T-cell (primary cell): ENCODE data around the gene TNNT2. TPM values are rescaled to one million over a fixed set of nuclear protein-coding genes. Genes with fewer than 3 reads are reported as not detected.

Experiments used
- ATAC-seq, 4 experiments: fragments of 200-7000 bp in 3 of 4; fragments of 150-1000 bp in 1 of 4; cut with Tn5 transposase; replicated peaks in 1 of 4; 1 replicate in 3 of 4; 2 replicates in 1 of 4; pipeline ENCODE4 v1.10.0; 2021; ENCODE audit warnings: moderate library complexity in 3 of 4, mild to moderate bottlenecking in 2 of 4, moderate number of reproducible peaks in 1 of 4
- CTCF ChIA-PET, 2 donors: fragments of 300-600 bp; sonication (Branson Sonifier 250); formaldehyde crosslinking; loops; one replicate each; lab custom pipeline; 2022; ENCODE audit warnings: antibody characterized with exemption in 2 of 2; lab: Charles Lee
- POLR2A ChIA-PET, 2 donors: fragments of 300-600 bp; sonication (Branson Sonifier 250); formaldehyde crosslinking; loops; one replicate each; lab custom pipeline; 2022; ENCODE audit warnings: antibody characterized with exemption in 2 of 2; lab: Charles Lee
- DNase-seq, 35 experiments: peaks; one replicate each; pipeline versions ENCODE4 v3.0.0 to v3.0.0-alpha.2; 2013 to 2023
- H3K27ac ChIP-seq: one replicate; pipeline ENCODE4 v1.5.1; 2013; ENCODE audit warnings: low read length
- H3K27me3 ChIP-seq, 2 experiments: replicated peaks in 1 of 2; 1 replicate in 1 of 2; 2 replicates in 1 of 2; pipeline versions ENCODE4 v1.6.1 to v1.7.0; 2013; ENCODE audit warnings: low read length in 1 of 2, mixed read lengths in 1 of 2; ENCODE audit not compliant: control insufficient read depth in 2 of 2, insufficient read depth in 2 of 2; ENCODE audit errors: extremely low read depth in 1 of 2
- H3K36me3 ChIP-seq, 2 donors: 1 replicate in 1 of 2; 2 replicates in 1 of 2; pipeline versions ENCODE4 v1.6.1 to v1.7.0; 2013; ENCODE audit warnings: low read length in 1 of 2; ENCODE audit not compliant: control insufficient read depth in 2 of 2, insufficient read depth in 1 of 2; ENCODE audit errors: extremely low read depth in 1 of 2
- H3K4me1 ChIP-seq, 2 experiments: 1 replicate in 1 of 2; 2 replicates in 1 of 2; pipeline versions ENCODE4 v1.6.1 to v1.7.0; 2013; ENCODE audit warnings: low read length in 2 of 2, mixed read lengths in 1 of 2; ENCODE audit not compliant: insufficient read depth in 2 of 2, control insufficient read depth in 1 of 2; ENCODE audit errors: extremely low read depth in 1 of 2
- H3K4me3 ChIP-seq, 2 donors: 1 replicate in 1 of 2; 2 replicates in 1 of 2; pipeline versions ENCODE4 v1.5.1 to v1.7.0; 2013; ENCODE audit warnings: mild to moderate bottlenecking in 2 of 2, low read length in 1 of 2, moderate library complexity in 1 of 2; ENCODE audit not compliant: control insufficient read depth in 1 of 2; ENCODE audit errors: extremely low read depth in 1 of 2
- H3K9me3 ChIP-seq: 2 replicates; pipeline ENCODE4 v1.7.0; 2013
- H3K27ac Mint-ChIP-seq, 2 donors: one replicate each; pipeline ENCODE4 v1.8.0; 2020 to 2021; ENCODE audit warnings: mild to moderate bottlenecking in 2 of 2, mixed read lengths in 2 of 2
- H3K27me3 Mint-ChIP-seq, 2 donors: one replicate each; pipeline ENCODE4 v1.8.0; 2021 to 2022; ENCODE audit warnings: mixed read lengths in 2 of 2
- H3K36me3 Mint-ChIP-seq: one replicate; pipeline ENCODE4 v1.8.0; 2021; ENCODE audit warnings: mixed read lengths
- H3K4me1 Mint-ChIP-seq, 3 donors: one replicate each; pipeline ENCODE4 v1.8.0; 2020 to 2022; ENCODE audit warnings: mixed read lengths in 3 of 3, mild to moderate bottlenecking in 1 of 3
- H3K4me3 Mint-ChIP-seq, 3 donors: one replicate each; pipeline ENCODE4 v1.8.0; 2020 to 2022; ENCODE audit warnings: mild to moderate bottlenecking in 3 of 3, mixed read lengths in 3 of 3, moderate library complexity in 3 of 3
- H3K9me3 Mint-ChIP-seq, 3 donors: one replicate each; pipeline ENCODE4 v1.8.0; 2020 to 2022; ENCODE audit warnings: mixed read lengths in 3 of 3
- WGBS: methylation state at CpG from one replicate; pipeline ENCODE4 v1.1.5; 2013; ENCODE audit warnings: missing lambda C conversion rate; ENCODE audit not compliant: insufficient coverage; 5-methylcytosine and 5-hydroxymethylcytosine counted together
- total RNA-seq, 35 experiments: library from RNA in 6 of 35; stranded (reverse) in 6 of 35; fragments of 120-200 nt in 1 of 35; gene quantifications; one replicate each; pipeline versions ENCODE4 v1.2.1 to v1.2.4 and lab custom pipeline; 2013 to 2026

Gene TNNT2
- total RNA-seq, 5 donors from 2014 or later (not counting 1 experiment from before 2014, with no cell fraction given): not detected

- WGBS: 20% methylated on average over 2 of the region's 4 CpGs
- no peaks in the 10 kb centered on the region for H3K36me3 ChIP-seq
- Mint-ChIP-seq H3K4me3 (no peak overlapping the region), H3K27ac (no peak overlapping the region), H3K4me1 (no peaks in the 10 kb centered on the region), H3K27me3 (peaks cover 16 to 21% of the 10 kb centered on the region in 2 donors), H3K9me3 (no peaks in the 10 kb centered on the region), H3K36me3 (no peaks in the 10 kb centered on the region)
- no peaks in the 10 kb centered on the region for H3K4me1 ChIP-seq
- ATAC-seq (no peak), DNase-seq (no peak)
- peaks cover 0 to 43% of the 10 kb centered on the region in 2 experiments for H3K27me3 ChIP-seq
- no peaks in the 10 kb centered on the region for H3K9me3 ChIP-seq
- no peak overlapping the region for H3K4me3 ChIP-seq
- ChIA-PET POLR2A (no interaction called here), CTCF (interaction anchor here in 1 of 2 donors (0.7 kb wide), 1 partner anchor 122 kb away, joined by 4 read pairs; no protein-coding TSS in a partner anchor)
- H3K27ac ChIP-seq: no peak overlapping the region
Measured at GRCh38 chr1:201376107-201376463, 1.4 kb downstream of the TNNT2 start.

- H3K4me1 Mint-ChIP-seq: no peaks in the 10 kb centered on the region
Measured at GRCh38 chr1:201375169-201375568, 2.3 kb downstream of the TNNT2 start.

GRCh38 chr1:201374364-201374763, 3.1 kb downstream of the TNNT2 start:
- no peaks in the 10 kb centered on the region for H3K4me1 Mint-ChIP-seq
- peaks cover 0 to 50% of the 10 kb centered on the region in 2 experiments for H3K27me3 ChIP-seq
- POLR2A ChIA-PET: no interaction called here
- H3K9me3 Mint-ChIP-seq: no peaks in the 10 kb centered on the region
- WGBS: 0% methylated on average over 1 of the region's 7 CpGs
- H3K9me3 ChIP-seq: no peaks in the 10 kb centered on the region
- no peak for ATAC-seq
- H3K36me3 ChIP-seq: no peaks in the 10 kb centered on the region
- H3K4me3 ChIP-seq: no peak overlapping the region
- H3K4me1 ChIP-seq: no peaks in the 10 kb centered on the region
- no peaks in the 10 kb centered on the region for H3K36me3 Mint-ChIP-seq
- no peak overlapping the region for H3K27ac Mint-ChIP-seq
- H3K27me3 Mint-ChIP-seq: peaks cover 17 to 28% of the 10 kb centered on the region in 2 donors
- H3K27ac ChIP-seq: no peak overlapping the region
- H3K4me3 Mint-ChIP-seq: no peak overlapping the region
- DNase-seq: no peak
- CTCF ChIA-PET: no interaction called here

More at GRCh38 chr1:201375169-201375568, 2.3 kb downstream of the TNNT2 start:
- H3K27me3 Mint-ChIP-seq: peaks cover 17 to 23% of the 10 kb centered on the region in 2 donors
- H3K27ac Mint-ChIP-seq: no peak overlapping the region
- H3K4me3 Mint-ChIP-seq: no peak overlapping the region
- CTCF ChIA-PET: interaction anchor here in 1 of 2 donors (0.5 to 0.7 kb wide), 5 partner anchors 13 to 1222 kb away, joined by 3 to 6 read pairs (median 3); no protein-coding TSS in a partner anchor
- H3K36me3 Mint-ChIP-seq: no peaks in the 10 kb centered on the region
- ATAC-seq (no peak), DNase-seq (no peak)
- no peaks in the 10 kb centered on the region for H3K36me3 ChIP-seq
- no peaks in the 10 kb centered on the region for H3K4me1 ChIP-seq
- H3K9me3 Mint-ChIP-seq: no peaks in the 10 kb centered on the region
- no peaks in the 10 kb centered on the region for H3K9me3 ChIP-seq
- no peak overlapping the region for H3K4me3 ChIP-seq
- 79% methylated on average over 2 of the region's 4 CpGs for WGBS
- POLR2A ChIA-PET: no interaction called here
- H3K27ac ChIP-seq: no peak overlapping the region
- peaks cover 0 to 46% of the 10 kb centered on the region in 2 experiments for H3K27me3 ChIP-seq

GRCh38 chr1:201371792-201372191, 5.7 kb downstream of the TNNT2 start:
- no peak overlapping the region for H3K27ac ChIP-seq
- ATAC-seq (no peak), DNase-seq (no peak)
- H3K27me3 ChIP-seq: peaks cover 0 to 55% of the 10 kb centered on the region in 2 experiments
- H3K4me1 Mint-ChIP-seq: no peaks in the 10 kb centered on the region
- H3K27ac Mint-ChIP-seq: no peak overlapping the region
- no peak overlapping the region for H3K4me3 ChIP-seq
- ChIA-PET CTCF (no interaction called here), POLR2A (no interaction called here)
- 58% methylated on average over 5 of the region's 6 CpGs for WGBS
- H3K9me3 Mint-ChIP-seq: no peaks in the 10 kb centered on the region
- H3K4me1 ChIP-seq: no peaks in the 10 kb centered on the region
- H3K4me3 Mint-ChIP-seq: no peak overlapping the region
- no peaks in the 10 kb centered on the region for H3K9me3 ChIP-seq
- no peaks in the 10 kb centered on the region for H3K36me3 Mint-ChIP-seq
- no peaks in the 10 kb centered on the region for H3K36me3 ChIP-seq
- peaks cover 23 to 31% of the 10 kb centered on the region in 2 donors for H3K27me3 Mint-ChIP-seq

- DNase-seq (no peak), ATAC-seq (no peak)
- Mint-ChIP-seq H3K36me3 (no peaks in the 10 kb centered on the region), H3K9me3 (no peaks in the 10 kb centered on the region), H3K4me3 (no peak overlapping the region), H3K27ac (no peak overlapping the region), H3K27me3 (peaks cover 23 to 28% of the 10 kb centered on the region in 2 donors), H3K4me1 (no peaks in the 10 kb centered on the region)
- no peaks in the 10 kb centered on the region for H3K36me3 ChIP-seq
- no peaks in the 10 kb centered on the region for H3K9me3 ChIP-seq
- 87% methylated on average over 4 of the region's 9 CpGs for WGBS
- H3K4me3 ChIP-seq: no peak overlapping the region
- H3K27me3 ChIP-seq: peaks cover 0 to 52% of the 10 kb centered on the region in 2 experiments
- POLR2A ChIA-PET: no interaction called here
- no peaks in the 10 kb centered on the region for H3K4me1 ChIP-seq
- H3K27ac ChIP-seq: no peak overlapping the region
- CTCF ChIA-PET: no interaction called here
Measured at GRCh38 chr1:201371276-201371675, 6.2 kb downstream of the TNNT2 start.

- H3K4me1 Mint-ChIP-seq: no peaks in the 10 kb centered on the region
- H3K9me3 Mint-ChIP-seq: no peaks in the 10 kb centered on the region
- Histone ChIP-seq H3K27me3 (peaks cover 0 to 49% of the 10 kb centered on the region in 2 experiments), H3K36me3 (no peaks in the 10 kb centered on the region), H3K4me3 (no peak overlapping the region), H3K4me1 (no peaks in the 10 kb centered on the region), H3K27ac (no peak overlapping the region), H3K9me3 (no peaks in the 10 kb centered on the region)
- H3K27me3 Mint-ChIP-seq: peaks cover 26 to 28% of the 10 kb centered on the region in 2 donors
- ChIA-PET POLR2A (no interaction called here), CTCF (no interaction called here)
- H3K27ac Mint-ChIP-seq: no peak overlapping the region
- ATAC-seq (no peak), DNase-seq (no peak)
- no peaks in the 10 kb centered on the region for H3K36me3 Mint-ChIP-seq
- no peak overlapping the region for H3K4me3 Mint-ChIP-seq
- 40% methylated on average over 1 of the region's 3 CpGs for WGBS
Measured at GRCh38 chr1:201370500-201370899, 7.0 kb downstream of the TNNT2 start.

- ChIA-PET POLR2A (no interaction called here), CTCF (no interaction called here)
- no peak overlapping the region for H3K4me3 ChIP-seq
- H3K9me3 Mint-ChIP-seq: no peaks in the 10 kb centered on the region
- WGBS: 72% methylated on average over 3 of the region's 6 CpGs
- H3K4me1 Mint-ChIP-seq: no peaks in the 10 kb centered on the region
- ATAC-seq (no peak), DNase-seq (no peak)
- H3K27ac Mint-ChIP-seq: no peak overlapping the region
- H3K27ac ChIP-seq: no peak overlapping the region
- peaks cover 0 to 52% of the 10 kb centered on the region in 2 experiments for H3K27me3 ChIP-seq
- H3K27me3 Mint-ChIP-seq: peaks cover 26 to 28% of the 10 kb centered on the region in 2 donors
- H3K9me3 ChIP-seq: no peaks in the 10 kb centered on the region
- H3K36me3 Mint-ChIP-seq: no peaks in the 10 kb centered on the region
- H3K4me1 ChIP-seq: no peaks in the 10 kb centered on the region
- no peaks in the 10 kb centered on the region for H3K36me3 ChIP-seq
- H3K4me3 Mint-ChIP-seq: no peak overlapping the region
Measured at GRCh38 chr1:201369209-201369608, 8.3 kb downstream of the TNNT2 start.
